Glomerular visceral epithelial cell (primary cell): Measurements from ENCODE around the gene GCSAML.

ENCODE experiments used
- DNase-seq: peaks from one replicate; pipeline ENCODE4 v3.0.0-alpha.2; 2016; ENCODE audit errors: extremely low spot score

The GCSAML gene

GRCh38 chr1:247574664-247575063, 25.7 kb downstream of the GCSAML start:
- no peak for DNase-seq

- DNase-seq = peak; percentile 8
These were observed 27.6 kb downstream of the GCSAML start for GRCh38 chr1:247576514-247576913.

GRCh38 chr1:247578946-247579460, 30.1 kb downstream of the GCSAML start:
- DNase-seq = no peak

GRCh38 chr1:247588060-247588459, 39.1 kb downstream of the GCSAML start, which contains the start of gene OR2G2:
TSS of gene OR2G2 (plus strand) at chr1:247588360. CDS start at chr1:247588360, 0 bp downstream.
- no peak for DNase-seq

- DNase-seq = no peak
These were observed 56.4 kb downstream of the GCSAML start, which contains the start of gene OR2G3 for GRCh38 chr1:247605286-247605685. TSS of gene OR2G3 (plus strand) at chr1:247605586. CDS start at chr1:247605586, 0 bp downstream.

GRCh38 chr1:247613405-247613804, 64.5 kb downstream of the GCSAML start:
- DNase-seq = no peak

GRCh38 chr1:247614625-247615024, 65.7 kb downstream of the GCSAML start:
- no peak for DNase-seq
